GM18870 (cell line): Measurements from ENCODE around the gene PEX10.

ENCODE experiments used
- ATAC-seq: cut with Tn5 transposase; IDR thresholded peaks from one replicate; pipeline ENCODE4 v1.9.1; 2021; ENCODE audit warnings: moderate library complexity; ENCODE audit not compliant: unreplicated experiment

Gene PEX10

GRCh38 chr1:2389644-2390043 is 22.7 kb downstream of the PEX10 start:
- no peak for ATAC-seq

DNA sequence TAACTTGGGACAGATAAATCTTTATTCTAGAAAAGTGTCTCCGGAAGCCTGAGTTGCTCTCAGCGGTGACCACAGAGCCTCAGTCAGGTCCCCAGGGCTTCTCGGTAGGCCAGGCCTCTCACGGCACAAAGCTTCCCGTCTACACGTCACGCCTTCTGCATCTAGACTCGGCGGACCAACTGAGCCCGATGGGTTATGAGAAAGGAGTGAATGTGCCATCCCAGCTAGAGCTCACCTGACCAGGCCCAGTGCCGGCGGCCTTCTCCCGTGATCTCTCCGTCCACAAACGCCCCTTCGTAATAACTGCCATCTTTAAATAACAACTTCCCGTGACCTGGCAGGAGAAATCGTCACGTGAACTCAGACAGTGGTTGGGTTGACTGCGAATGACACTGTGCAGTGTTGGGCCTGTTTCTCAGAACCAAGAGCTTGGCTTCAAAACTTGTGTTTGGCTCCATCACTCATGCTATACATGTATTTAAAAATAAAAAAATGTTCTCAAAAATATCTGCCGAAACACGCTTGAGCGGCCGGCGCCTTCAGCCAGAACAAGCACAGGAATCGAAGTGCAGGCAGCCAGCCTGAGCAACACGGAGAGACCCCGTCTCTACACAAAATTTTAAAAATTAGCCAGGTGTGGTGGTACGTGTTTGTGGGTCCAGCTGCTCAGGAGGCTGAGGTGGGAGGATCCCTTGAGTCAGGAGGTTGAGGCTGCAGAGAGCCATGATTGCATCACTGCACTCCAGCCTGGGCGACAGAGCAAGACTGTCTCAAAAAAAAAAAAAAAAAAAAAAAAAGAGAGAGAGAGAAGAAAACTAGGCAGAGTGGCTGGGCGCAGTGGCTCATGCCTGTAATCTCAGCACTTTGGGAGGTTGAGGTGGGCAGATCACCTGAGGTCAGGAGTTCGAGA is 24.1 kb downstream of the PEX10 start:
- no peak for ATAC-seq

GRCh38 chr1:2386636-2387611 is 25.4 kb downstream of the PEX10 start:
- no peak for ATAC-seq

GRCh38 chr1:2385606-2386280 is 26.6 kb downstream of the PEX10 start:
- no peak for ATAC-seq

DNA sequence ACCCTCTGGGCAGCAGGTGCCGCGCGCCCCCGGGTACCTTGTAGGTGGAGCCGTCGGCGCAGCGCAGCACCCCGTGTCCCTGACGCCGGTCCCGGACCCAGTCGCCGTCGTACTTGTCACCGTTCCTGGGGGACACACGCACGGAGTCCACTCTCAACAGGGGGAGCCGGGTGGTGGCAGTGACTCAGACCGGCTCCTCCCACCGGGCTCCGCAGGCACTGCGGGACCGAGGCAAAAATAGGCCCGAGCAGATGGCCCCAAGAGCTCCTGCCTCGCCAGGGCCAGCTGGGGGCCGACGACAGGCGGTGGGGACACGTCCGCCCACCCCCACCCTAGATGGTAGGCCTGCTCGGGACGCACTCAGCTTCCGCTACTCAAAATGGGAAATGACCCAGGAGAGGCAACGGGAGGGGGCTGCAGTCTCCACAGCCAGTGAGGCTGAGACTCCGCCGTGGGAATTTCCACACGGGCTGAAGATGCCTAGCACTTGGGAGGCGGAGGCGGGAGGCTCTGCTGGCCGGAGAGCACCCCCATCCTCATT is 27.4 kb downstream of the PEX10 start:
- ATAC-seq, result no peak

DNA sequence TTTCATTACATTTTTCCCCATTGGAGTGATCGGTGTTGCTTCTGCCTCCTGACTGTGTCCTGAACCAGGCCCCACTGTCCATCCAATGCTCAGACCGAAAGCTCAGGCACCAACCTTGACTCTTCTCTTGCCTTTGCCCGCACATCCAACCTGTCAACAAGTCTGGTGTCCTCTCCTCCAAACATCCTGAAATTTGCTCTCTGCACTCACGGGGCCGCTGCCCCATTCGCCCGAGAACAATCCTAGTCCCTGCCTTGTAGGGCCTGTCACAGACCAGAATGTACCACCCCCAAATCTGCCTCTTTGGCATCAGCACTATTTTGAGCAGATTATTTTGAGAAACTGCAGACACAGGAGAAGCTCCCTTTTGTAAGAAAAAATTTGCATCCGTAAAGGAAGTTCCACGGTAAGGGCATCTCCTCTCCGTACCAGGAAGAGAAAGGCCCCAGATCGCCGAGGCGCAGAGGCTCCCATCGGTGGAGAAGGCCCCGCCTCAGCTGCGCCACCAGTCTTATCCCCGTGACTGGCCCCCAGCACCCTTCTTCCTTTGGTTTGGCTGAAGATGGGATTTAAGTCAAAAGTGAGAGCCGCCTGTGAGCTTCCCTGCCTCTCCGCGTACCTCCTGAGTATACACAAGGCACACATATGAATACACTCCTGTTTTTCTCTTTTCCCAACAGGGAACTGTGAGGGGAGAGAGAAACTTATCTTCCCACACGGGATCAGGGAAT is 28.1 kb downstream of the PEX10 start:
- ATAC-seq, result no peak

DNA sequence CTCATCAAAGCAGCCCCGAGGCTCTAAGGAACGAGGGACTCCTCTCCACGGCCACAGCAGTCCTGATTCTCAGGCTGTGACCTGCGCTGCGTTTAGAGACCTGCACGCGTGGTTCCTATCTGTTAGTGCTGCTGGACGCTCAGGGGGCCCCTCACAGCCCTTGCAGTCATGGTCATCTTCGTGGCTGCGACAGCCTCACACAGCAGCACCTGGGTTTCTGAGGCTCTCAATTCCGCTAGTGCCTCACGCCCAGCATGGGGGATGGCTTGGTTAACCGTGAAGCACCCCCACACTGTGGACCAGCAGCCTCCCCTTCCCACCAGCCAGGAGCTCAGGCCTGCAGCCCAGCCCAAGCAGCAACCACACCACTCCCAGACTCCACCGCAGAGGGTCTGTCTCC is 28.8 kb downstream of the PEX10 start:
- no peak for ATAC-seq

DNA sequence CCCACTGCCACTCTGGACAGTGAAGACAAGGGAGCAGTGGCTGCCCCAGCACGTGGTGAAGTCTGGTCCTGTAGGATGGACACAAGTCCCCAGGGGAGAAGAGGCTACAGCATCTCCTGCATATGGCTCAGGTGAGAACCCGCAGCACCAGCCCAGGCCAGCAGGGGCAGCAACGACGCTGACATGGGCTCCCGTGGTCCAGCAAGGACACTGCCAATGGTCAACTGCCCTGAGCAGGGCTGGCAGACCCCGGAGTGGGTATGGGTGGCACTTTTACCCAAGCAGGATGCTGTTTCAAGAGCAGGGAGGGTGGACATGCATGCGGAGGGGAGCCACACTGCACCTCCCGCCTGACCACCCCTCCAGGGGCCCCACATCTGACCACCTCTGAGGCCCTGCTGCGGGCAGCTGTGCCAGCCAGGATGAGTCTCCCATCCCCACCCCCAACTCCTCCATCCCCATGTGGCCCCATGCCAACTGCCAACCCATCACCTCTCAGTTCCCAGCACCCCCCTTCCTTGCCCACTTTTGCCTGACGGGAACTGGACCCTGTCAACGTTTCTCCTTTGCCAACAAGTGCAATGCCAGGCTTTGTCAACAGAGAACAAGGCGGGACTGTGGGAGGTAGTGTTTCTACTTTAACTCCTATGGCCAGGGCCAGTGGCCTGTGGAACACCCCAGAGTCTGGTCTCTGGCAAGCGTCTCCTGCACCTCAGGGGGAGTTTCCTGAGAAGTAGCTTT is 29.6 kb downstream of the PEX10 start:
- ATAC-seq, result no peak

DNA sequence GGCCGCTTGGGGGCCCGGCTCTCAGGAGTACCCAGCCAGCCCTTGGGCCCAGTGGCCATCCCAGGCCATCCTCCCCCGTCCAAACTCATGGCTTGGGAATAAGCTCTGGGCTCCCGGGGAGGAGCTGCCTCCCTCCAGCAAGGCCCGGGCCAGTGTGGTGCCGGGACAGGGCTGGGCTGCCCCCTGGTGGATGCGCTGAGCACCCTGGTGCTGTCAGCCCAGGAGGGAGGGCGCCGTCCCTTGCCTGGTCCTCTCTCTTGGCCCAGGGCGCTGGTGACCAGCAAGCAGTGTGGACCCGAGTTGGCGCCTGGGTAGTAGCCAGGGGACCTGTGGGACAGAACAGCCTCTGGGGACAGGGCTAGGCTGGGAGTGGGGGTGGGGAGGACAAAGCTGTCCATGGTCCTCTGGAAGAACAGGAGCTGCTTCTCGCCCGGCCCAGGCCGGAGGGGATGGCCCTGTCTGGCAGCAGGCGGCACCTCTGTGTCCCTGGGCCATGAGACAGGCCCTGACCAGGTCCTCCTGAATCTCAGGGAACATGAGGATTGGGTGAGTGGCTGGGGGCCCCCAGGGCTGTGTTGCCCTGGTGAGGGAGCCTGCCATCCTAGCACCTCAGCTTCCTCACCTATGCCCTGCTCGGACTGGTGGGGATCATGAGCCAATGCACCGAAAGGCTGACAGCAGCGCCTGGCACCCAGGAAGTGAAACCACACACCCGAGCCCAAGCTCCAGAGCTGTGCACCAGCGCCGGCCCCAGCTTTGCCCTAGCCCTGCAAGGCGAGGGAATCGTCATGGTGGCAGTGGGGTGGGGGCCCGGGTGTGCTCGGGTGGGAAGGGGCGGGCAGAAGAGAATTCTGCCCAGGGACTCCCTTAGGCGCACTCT is 30.4 kb downstream of the PEX10 start:
- no peak for ATAC-seq

- ATAC-seq, result no peak
Observed at GRCh38 chr1:2380816-2381591, 31.4 kb downstream of the PEX10 start.

DNA sequence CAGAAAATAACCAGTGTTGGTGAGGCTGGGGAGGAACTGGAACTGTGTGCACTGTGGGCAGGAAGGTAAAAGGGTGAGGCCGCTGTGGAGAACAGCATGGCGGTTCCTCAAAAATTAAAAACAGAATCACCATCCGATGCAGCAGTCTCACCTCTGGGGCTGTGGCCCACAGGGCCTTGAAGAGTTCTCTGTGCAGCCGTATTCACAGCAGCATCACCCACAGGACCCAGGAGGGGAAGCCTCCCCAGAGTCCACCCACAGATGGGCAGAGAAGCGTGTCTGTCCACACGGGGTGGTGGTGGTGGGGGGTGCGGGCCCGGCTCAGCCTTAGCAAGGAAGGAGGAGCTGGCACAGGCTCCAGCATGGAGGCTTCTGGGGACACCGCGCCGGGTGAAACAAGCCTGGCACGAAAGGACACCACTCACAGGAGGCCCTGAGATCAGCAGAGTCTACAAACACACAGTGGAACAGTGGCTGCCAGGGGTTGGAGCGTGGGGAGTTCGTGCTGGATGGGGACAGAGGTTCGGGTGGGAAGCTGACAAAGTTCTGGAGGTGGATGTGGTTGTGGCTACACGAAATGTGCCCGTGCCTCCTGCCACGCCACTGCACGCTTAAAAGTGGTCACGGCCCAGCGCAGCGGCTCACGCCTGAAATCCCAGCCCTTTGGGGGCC is 32.5 kb downstream of the PEX10 start:
- ATAC-seq, result no peak

- ATAC-seq, result no peak
Observed at GRCh38 chr1:2378956-2379732, 33.2 kb downstream of the PEX10 start.

- no peak for ATAC-seq
Observed at GRCh38 chr1:2378441-2378851, 33.9 kb downstream of the PEX10 start.

- no peak for ATAC-seq
Observed at GRCh38 chr1:2377751-2378440, 34.5 kb downstream of the PEX10 start.

GRCh38 chr1:2376931-2377672 is 35.3 kb downstream of the PEX10 start:
- ATAC-seq, result no peak
